ENCODE data around the gene DMXL2.

Gene DMXL2

DNA sequence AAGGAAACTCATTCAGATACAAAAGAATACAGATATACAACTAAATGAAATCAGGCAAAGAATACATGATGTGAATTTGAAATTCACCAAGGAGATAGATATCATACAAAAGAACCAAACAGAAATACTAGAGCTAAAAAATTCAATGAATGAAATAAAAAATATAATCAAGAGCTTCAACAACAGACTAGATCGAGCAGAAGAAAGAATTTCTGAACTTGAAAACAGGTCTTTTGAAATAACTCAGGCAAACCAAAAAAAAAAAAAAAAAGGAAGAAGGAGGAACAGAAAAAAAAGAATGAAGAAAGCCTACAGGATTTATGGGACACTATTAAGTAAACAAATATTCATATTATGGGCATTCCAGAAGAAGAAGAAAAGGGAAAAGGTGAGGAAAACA lies 137.8 kb downstream of the DMXL2 start:
- TF ChIP-seq, protein P1, sequence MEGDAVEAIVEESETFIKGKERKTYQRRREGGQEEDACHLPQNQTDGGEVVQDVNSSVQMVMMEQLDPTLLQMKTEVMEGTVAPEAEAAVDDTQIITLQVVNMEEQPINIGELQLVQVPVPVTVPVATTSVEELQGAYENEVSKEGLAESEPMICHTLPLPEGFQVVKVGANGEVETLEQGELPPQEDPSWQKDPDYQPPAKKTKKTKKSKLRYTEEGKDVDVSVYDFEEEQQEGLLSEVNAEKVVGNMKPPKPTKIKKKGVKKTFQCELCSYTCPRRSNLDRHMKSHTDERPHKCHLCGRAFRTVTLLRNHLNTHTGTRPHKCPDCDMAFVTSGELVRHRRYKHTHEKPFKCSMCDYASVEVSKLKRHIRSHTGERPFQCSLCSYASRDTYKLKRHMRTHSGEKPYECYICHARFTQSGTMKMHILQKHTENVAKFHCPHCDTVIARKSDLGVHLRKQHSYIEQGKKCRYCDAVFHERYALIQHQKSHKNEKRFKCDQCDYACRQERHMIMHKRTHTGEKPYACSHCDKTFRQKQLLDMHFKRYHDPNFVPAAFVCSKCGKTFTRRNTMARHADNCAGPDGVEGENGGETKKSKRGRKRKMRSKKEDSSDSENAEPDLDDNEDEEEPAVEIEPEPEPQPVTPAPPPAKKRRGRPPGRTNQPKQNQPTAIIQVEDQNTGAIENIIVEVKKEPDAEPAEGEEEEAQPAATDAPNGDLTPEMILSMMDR (IDR thresholded peaks at IDR 0.05), result no peak

- TF ChIP-seq, protein P1 (IDR thresholded peaks at IDR 0.05), result no peak
Measured at GRCh38 chr15:51483985-51484384, 138.6 kb downstream of the DMXL2 start.

DNA sequence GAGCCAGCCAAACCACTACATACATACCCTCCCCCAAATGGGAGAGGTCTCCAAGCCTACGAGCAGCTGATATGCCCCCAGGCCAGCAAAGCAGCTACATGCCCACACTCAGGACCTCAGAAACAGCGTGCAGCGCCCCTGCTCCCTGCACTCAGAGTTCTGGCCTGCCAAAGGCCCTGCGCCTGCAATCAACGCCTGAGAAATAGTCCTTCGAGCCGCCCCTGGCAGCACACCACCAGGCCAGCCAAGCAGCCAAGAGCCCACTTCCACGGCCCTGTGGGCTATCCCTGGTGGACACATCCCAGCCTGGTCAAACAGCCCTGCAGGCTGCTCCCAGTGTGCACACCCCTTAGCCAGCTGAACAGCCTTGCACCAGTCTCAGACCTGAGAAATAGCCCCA lies 139.1 kb downstream of the DMXL2 start:
- TF ChIP-seq, protein P1 (IDR thresholded peaks at IDR 0.05), result no peak

DNA sequence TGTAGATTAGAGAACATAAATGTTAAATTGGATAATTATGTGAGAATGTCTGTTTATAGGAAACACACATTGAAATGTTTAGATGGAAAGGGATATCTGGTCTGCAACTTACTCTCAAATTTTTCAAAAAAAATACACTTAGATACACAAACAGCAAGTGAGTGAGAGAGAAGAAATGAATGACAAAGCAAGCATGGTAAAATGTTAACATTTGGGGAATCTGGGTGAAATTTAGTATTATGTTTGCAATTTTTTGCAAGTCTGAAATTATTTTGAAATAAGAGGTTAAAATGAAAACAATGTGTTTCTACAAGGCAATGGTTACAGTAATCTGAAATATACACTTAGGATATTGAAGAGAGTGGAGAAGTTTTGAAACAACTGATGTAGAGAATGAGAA lies 146.8 kb downstream of the DMXL2 start:
- TF ChIP-seq, protein P1 (IDR thresholded peaks at IDR 0.05), result no peak

DNA sequence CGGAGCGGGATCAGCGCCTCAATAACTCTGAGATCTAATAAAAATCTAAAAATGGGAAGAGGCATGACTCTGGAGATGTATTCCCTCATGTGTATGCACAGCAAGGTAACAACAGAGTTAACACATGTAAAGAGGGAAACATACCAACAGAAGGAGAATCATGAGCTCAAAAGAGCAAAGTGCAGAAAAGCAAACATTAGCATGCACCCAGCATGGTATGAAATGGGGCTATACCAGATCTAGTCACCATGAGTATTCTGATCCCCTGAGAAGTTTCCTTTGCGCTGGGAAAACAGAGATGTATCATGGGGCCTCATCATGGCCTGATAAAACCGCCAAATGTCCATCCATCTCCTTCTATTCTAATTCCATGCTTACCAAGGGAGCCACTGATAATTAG lies 152.1 kb downstream of the DMXL2 start:
- TF ChIP-seq, protein P1 (IDR thresholded peaks at IDR 0.05), result no peak

GRCh38 chr15:51460796-51461195 lies 161.8 kb downstream of the DMXL2 start:
- TF ChIP-seq, protein P1 (IDR thresholded peaks at IDR 0.05), result no peak

DNA sequence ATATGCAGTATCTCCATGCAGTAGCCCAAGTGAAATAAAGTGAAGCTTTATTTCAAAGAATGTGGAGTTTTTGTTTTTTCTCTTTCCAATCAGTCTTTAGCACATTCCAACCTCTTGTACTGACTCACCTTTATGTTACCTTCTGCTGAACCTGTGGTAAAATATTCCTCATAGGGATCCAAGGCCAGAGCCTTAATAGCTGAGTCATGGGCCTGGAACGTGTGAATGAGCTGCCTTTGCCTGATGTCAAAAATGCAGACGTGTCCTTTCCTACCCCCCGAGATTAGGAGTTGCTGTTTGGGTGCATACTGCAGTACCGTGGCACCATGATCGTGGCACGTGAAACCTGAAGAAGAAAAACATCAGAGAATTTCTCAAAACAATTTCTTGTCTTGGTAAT lies 172.6 kb downstream of the DMXL2 start:
- TF ChIP-seq, protein P1 (IDR thresholded peaks at IDR 0.05), result no peak
